ENCODE results near the gene SLC25A53.

- TF ChIP-seq BHLHE40 (IDR thresholded peaks at IDR 0.05; ENCODE audit: low read depth, low read length) (no peak), HES2 (IDR thresholded peaks at IDR 0.05) (no peak)
Measured at GRCh38 chrX:104105330-104106262, 51.2 kb downstream of the SLC25A53 start.

Measured in A549 (cell line).